NCI-H524 (cell line): ENCODE measurements around the gene RAB6B.

Experiments
- DNase-seq, 2 experiments: peaks; one replicate each; lab custom pipeline; 2025; lab: John Stamatoyannopoulos, UW

Gene RAB6B

GRCh38 chr3:133856316-133856715 lies 39.4 kb downstream of the RAB6B start:
- no peak for DNase-seq

GRCh38 chr3:133855772-133856171 lies 39.9 kb downstream of the RAB6B start:
- no peak for DNase-seq

GRCh38 chr3:133855002-133855370 lies 40.7 kb downstream of the RAB6B start:
- no peak for DNase-seq

- DNase-seq, result no peak
Measured at GRCh38 chr3:133854264-133855001, 41.2 kb downstream of the RAB6B start.

- no peak for DNase-seq
Measured at GRCh38 chr3:133853925-133854227, 41.8 kb downstream of the RAB6B start.

DNA sequence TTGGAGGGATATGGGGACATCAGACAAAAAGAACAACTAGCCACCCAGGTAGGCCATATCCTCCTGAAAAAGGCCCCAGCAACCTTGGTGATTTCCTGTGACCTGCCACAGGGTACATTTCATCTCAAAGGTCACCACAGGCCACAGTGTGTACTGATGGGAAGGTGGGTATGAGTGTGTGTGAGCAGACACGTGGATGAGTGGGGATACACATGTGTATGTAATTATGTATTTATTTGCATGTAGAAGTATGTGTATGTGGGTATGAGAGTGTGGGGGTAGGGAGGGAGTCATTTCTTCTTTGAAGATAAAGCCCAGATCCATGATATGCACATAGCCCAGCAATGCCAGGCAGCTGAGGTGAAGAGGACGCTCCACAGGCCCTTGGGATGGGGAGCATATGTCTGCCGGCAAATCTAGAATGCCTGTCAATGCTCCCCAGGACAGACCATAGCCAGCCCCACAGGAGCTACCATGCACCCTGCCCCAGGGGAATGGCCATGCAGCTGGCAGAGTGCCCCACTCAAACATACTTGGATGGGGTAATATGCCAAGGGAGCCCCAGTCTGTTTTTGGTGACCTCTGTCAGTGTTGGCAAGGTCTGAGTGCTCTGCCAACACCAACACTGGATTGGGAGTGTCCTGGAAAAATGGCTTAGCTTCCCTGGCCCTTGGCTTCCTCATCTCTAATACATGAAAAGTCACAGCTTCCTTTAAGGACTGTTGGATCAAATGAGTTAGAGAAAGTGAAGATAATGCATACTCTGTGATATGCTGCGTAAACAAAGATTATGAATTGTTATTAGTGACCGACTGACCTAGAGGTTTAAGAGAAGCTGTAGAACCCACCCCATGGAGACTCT lies 42.4 kb downstream of the RAB6B start:
- DNase-seq, result no peak

- no peak for DNase-seq
Measured at GRCh38 chr3:133851931-133852330, 43.8 kb downstream of the RAB6B start.

DNA sequence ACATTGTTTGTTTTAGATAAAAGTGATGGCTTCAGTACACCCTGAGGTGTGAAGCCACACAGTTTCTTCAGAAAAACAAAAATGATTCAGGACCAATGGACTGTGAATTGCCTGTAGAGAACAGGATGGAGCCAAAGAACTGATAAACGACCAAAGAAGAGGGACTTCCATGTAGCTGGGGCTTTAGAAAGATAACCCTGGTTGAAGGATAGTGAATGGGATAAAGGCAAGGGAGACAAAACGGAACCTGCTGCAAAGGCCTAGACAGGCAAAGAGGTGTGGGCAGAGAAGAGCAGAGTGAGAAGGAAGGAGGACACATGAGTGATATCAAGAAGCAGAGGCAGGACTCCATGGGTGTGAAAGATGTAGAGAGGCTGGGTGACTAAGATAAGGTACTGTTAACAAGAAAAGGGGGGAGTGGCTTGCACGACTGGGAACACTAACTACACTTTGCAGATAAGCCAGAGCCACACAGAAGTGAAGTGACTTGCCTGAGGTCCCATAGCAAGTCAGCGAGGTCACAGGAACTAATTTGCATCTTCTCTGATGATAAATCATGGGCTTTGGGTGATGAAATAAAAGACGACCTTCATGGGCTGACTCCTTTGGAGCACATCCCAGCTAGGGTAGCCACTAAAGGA lies 44.3 kb downstream of the RAB6B start:
- no peak for DNase-seq

- DNase-seq, result no peak
Measured at GRCh38 chr3:133850034-133850433, 45.6 kb downstream of the RAB6B start.

GRCh38 chr3:133849346-133849745 lies 46.3 kb downstream of the RAB6B start:
- no peak for DNase-seq

- DNase-seq, result peak; percentile 92 to 96
Measured at GRCh38 chr3:133845127-133845526, 50.6 kb downstream of the RAB6B start.

DNA sequence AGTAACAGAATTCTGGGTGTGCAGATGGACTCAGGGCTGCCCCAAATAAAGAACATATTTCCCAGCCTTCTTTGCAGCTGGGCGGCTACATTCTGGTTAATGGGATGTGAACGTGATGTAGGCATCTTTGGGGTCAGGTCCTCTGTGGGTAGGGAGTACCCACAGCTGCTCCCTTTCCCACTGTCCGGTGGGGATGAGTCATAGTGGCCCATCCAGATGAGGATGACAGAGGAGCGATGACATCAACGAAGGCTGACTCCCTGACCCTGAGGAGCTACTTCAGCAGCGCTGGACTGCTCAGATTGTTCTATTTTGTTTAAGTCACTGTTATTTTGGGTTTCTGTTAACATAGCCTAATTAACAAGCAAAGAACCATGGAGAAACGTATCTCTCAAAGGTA lies 52.0 kb downstream of the RAB6B start:
- no peak for DNase-seq

- DNase-seq, result no peak
Measured at GRCh38 chr3:133842158-133842557, 53.5 kb downstream of the RAB6B start.

- no peak for DNase-seq
Measured at GRCh38 chr3:133841196-133841595, 54.5 kb downstream of the RAB6B start.

- DNase-seq, result peak in 1 of 2 experiments; percentile 58
Measured at GRCh38 chr3:133840767-133841166, 54.9 kb downstream of the RAB6B start.

GRCh38 chr3:133840055-133840737 lies 55.5 kb downstream of the RAB6B start:
- DNase-seq, result no peak

GRCh38 chr3:133838916-133839800 lies 56.5 kb downstream of the RAB6B start:
- no peak for DNase-seq

DNA sequence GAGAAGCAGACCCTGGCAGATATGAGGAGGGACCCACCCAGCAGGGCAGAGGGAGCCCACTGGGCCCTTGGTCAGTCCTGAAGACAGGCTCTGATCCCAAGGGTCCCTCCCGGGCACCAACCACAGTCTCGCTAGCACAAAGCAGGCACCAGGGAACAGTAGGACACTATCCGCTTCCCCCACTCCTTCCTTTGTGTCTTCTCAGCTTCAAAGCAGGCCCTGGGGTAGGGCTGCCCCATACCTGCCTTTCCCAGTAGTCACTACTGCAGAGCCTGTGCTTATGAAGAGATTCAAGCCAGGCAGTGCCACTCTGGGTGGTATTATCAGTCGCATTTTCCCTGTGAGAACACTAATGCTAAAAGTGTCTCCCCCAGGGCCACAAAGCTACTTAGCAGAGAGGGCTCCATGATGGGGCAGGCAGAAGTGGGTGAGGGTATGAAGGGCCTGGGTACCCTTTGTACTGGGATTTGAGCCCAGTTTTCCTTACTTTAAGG lies 57.3 kb downstream of the RAB6B start:
- DNase-seq, result no peak

DNA sequence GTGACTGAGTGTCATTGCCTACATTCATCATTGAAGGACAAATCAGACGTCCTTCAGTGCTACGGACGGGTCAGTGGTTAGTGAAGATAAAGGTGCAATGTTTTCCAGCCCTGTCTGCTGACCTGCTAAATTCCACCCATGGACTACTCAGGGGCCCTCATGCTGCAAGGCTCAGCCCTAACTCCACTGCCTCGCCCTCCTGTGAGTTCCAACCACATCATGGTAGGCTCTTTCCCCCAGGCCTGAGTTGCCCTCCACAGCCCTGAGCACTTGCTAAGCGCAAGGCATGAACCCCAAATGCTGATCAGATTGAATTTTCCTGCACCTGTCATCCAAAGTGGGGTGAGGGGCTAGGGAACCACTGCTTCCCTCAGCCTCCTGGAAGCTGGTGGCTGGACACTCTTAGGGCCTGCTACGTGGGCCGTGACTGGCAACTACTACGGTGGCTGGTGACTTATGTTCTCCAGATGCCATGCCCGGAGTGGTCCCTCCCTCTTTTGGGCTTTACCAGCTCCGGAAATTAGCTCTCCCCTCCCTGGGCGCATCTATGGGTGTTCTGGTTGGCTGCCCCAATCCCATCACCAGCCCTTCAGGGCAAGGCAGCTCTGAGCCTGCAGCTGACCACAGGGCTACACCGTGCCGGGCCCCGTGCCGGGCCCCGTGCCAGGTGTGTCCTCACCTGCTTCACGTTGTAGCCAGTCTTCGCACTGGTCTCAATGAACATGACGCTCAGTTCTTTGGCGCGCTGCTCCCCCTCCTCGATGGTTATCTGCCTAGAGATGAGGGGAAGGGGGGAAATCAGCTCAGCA lies 58.0 kb downstream of the RAB6B start:
- no peak for DNase-seq

DNA sequence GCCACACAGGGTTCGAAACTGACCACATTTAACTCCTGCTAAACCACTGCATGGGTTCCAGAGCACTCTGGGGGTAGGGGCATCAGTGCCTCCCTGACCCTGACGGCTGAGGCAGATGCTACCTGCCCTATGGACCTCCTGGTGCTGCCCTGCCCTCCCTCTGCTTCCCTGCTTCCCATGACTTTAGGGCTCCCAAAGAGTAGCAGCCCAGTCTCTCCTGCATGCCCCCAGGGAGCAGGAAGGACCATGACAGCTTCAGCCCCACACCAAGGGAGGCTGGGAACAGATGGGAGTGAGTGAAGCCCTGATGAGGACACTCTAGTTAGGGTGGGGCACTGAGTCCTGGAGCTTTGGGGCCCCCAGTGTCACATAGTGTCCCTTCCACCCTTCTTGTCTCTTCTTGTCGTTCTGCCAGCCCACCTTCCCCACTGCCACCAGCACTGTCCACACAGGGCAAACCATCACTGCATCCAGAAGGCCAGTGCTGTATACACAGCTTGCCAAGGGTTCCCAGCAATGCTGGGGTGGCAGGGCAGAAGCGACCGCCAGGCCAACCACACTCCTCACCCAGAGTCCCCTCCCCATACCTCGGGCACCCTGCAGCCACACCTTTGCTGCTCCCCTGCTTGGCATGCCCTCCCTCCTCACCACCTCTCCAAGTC lies 59.1 kb downstream of the RAB6B start:
- no peak for DNase-seq
